SU-DHL-6 (cell line): ENCODE data around the gene GNG7.

Source experiments
- CTCF ChIP-seq: fragments of 200-600 bp; sonication (generic); IDR thresholded peaks from one replicate; pipeline ENCODE4 v1.5.1; 2017; ENCODE audit warnings: antibody characterized with exemption, mild to moderate bottlenecking, low read length, moderate library complexity; ENCODE audit not compliant: insufficient read depth, poor library complexity, severe bottlenecking
- EZH2phosphoT487 ChIP-seq: fragments of 200-600 bp; sonication (generic), shearing (Covaris generic); conservative IDR thresholded peaks from 2 replicates; pipeline ENCODE4 v1.6.1; 2018; ENCODE audit warnings: mild to moderate bottlenecking, antibody characterized with exemption, low read length, moderate library complexity, mixed read lengths

- no peak for TF ChIP-seq CTCF
- TF ChIP-seq EZH2phosphoT487: no peak
Observed at GRCh38 chr19:2702170-2703076, at the start of gene GNG7.
